Vagina (tissue), 2 donors: ENCODE results near the gene NDUFS7. TPM values are rescaled to one million over a fixed set of nuclear protein-coding genes. Genes with fewer than 3 reads are reported as not detected.
A peak's percentile ranks its signal among the peaks of the same experiment; 100 is the strongest.

ENCODE experiments used
- DNase-seq, 2 donors: peaks; one replicate each; pipeline ENCODE4 v3.0.0-alpha.2; 2017; ENCODE audit errors: extremely low spot score in 2 of 2
- H3K27ac ChIP-seq: fragments of 200-600 bp; sonication (generic); one replicate; pipeline ENCODE4 v1.5.1; 2019
- H3K27me3 ChIP-seq: fragments of 200-600 bp; sonication (generic); one replicate; pipeline ENCODE4 v1.5.1; 2019
- H3K36me3 ChIP-seq, 2 donors: fragments of 200-600 bp; sonication (generic); one replicate each; pipeline ENCODE4 v1.5.1; 2017 to 2019
- H3K4me1 ChIP-seq: fragments of 200-600 bp; sonication (generic); one replicate; pipeline ENCODE4 v1.5.1; 2019
- H3K4me3 ChIP-seq, 2 donors: fragments of 200-600 bp; sonication (generic); 1 replicate in 1 of 2; 2 replicates in 1 of 2; pipeline ENCODE4 v1.5.1; 2016 to 2019
- H3K9me3 ChIP-seq: fragments of 200-600 bp; sonication (generic); one replicate; pipeline ENCODE4 v1.5.1; 2019
- CTCF ChIP-seq, 3 experiments: fragments of 450-650 bp in 2 of 3; fragments of 200-600 bp in 1 of 3; sonication (generic) in 1 of 3; IDR thresholded peaks; one replicate each; pipeline ENCODE4 v1.5.1; 2017 to 2019; ENCODE audit warnings: antibody characterized with exemption in 3 of 3, mild to moderate bottlenecking in 2 of 3, moderate library complexity in 2 of 3
- POLR2A ChIP-seq, 2 donors: fragments of 450-650 bp; IDR thresholded peaks; one replicate each; pipeline ENCODE4 v1.6.1; 2017; ENCODE audit warnings: antibody characterized with exemption in 2 of 2, mild to moderate bottlenecking in 2 of 2, moderate library complexity in 2 of 2
- POLR2AphosphoS5 ChIP-seq, 2 donors: sonication (generic); formaldehyde crosslinking; IDR thresholded peaks; one replicate each; pipeline ENCODE4 v1.9.0; 2017; ENCODE audit warnings: antibody characterized with exemption in 2 of 2, mild to moderate bottlenecking in 2 of 2, low read depth in 1 of 2; ENCODE audit not compliant: insufficient read depth in 1 of 2
- intact Hi-C: fragments of 100-400 bp; cut with DNase I; formaldehyde crosslinking; loops from one replicate; pipeline ENCODE4 v1.15.1; 2023
- total RNA-seq: library from RNA; depleted of rRNA; stranded (reverse); fragments of >200 nt; gene quantifications from one replicate; pipeline ENCODE4 v1.2.3, GENCODE V29; 2016

Gene NDUFS7
- total RNA-seq, 1 donor from 2014 or later, result 141 TPM

DNA sequence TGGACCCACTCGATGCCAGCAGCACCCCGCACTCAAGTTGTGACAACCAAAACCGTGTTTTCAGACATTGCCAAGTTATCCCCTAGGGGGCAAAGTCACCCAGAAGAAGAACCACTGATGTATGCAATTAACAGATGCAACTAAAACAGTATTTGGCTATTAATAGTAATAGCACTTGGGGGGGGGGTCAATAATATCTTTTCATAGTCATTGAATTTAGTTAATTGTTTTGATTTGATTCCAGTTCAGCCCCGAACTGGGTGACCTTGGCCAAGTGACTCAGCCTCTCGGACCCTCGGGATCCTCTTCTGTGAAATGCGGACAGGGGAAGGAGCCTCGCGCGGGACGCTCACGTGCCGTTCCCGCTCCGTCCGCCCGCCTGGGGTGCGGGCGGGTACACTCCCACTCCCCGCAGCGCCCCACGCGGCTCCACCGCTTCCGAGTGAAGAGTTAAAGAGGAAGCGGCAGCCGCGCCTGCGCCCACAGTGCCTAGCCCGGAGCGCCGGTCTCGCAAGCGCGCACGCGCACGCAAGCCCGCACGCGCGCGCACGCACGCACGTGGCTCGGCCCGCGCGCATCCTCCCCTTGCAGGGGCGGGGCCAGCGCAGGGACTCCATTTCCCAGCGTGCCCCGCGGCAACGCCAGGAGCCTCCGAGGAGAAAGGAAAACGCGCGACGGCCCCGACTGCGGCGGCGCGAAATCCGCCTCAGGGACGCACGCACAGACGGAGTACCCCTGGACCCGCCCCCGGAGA, 23.2 kb downstream of the NDUFS7 start:
- H3K4me1 ChIP-seq, result peaks cover 62% of the 10 kb centered on the region
- H3K9me3 ChIP-seq, result no peaks in the 10 kb centered on the region
- H3K27me3 ChIP-seq, result no peaks in the 10 kb centered on the region
- H3K27ac ChIP-seq, result peak overlapping the region; percentile 91
- no peak for TF ChIP-seq POLR2A (IDR thresholded peaks at IDR 0.05)
- TF ChIP-seq POLR2AphosphoS5 (IDR thresholded peaks at IDR 0.05; ENCODE audit: insufficient read depth in 1 of 2, low read depth in 1 of 2), result peak; percentile 68 to 69
- peak in 1 of 3 experiments; percentile 20 for TF ChIP-seq CTCF (IDR thresholded peaks at IDR 0.05)
- DNase-seq, result peak in 1 of 2 donors; percentile 98
- intact Hi-C loops, result no loop called here
- H3K4me3 ChIP-seq, result peak overlapping the region; percentile 53 to 90
- H3K36me3 ChIP-seq, result no peaks in the 10 kb centered on the region

DNA sequence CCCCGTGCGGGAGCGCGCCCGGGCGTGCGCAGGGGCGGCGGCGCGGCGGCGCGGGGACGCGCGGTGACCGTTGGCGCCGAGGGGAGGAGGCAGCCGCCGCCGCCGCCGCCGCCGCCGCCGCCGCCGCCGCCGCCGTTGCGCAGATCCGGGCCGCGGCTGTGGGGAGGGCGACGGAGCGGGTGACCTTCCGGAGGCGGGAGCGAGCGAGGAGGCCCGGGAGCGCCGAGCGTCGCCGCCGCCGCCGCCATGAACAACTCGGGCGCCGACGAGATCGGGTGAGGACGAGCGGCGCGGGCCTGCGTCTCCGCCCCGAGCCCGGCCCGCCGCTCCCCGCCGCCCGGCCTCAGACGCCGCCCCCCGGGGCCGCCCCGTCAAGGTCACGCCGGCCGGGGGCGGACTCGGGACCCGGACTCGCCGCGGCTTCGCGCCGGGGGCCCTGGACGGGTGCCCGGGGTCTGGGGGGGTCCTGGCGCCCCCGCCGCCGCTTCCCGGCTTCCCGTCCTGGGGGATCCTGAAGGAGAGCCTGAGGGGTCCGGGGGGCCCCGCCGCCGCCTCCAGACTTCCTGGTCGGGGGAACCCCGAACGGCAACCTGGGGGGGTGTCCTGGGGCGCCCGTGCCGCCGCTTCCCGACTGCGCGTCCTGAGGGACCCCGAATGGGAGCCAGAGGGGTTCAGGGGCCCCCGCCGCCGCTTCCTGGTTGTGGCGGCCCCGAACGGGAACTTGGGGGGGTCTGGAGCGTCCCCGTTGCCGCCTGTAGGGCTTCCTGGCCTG, 24.0 kb downstream of the NDUFS7 start, which contains the start of gene DAZAP1:
DAZAP1 (plus strand) TSS at position 59 of the 772 bp plus-strand sequence; CDS start at position 247, 188 bp downstream.
- H3K9me3 ChIP-seq, result no peaks in the 10 kb centered on the region
- H3K36me3 ChIP-seq, result no peaks in the 10 kb centered on the region
- no peaks in the 10 kb centered on the region for H3K27me3 ChIP-seq
- intact Hi-C loops, result no loop called here
- H3K27ac ChIP-seq, result peak within 1 kb of the TSS; percentile 91
- H3K4me3 ChIP-seq, result peak within 1 kb of the TSS; percentile 90 to 100
- peaks cover 62% of the 10 kb centered on the region for H3K4me1 ChIP-seq
- TF ChIP-seq POLR2AphosphoS5 (IDR thresholded peaks at IDR 0.05; ENCODE audit: insufficient read depth in 1 of 2, low read depth in 1 of 2), result no peak
- TF ChIP-seq CTCF (IDR thresholded peaks at IDR 0.05), result no peak
- peak in 1 of 2 donors; percentile 26 for TF ChIP-seq POLR2A (IDR thresholded peaks at IDR 0.05)
- no peak for DNase-seq

DNA sequence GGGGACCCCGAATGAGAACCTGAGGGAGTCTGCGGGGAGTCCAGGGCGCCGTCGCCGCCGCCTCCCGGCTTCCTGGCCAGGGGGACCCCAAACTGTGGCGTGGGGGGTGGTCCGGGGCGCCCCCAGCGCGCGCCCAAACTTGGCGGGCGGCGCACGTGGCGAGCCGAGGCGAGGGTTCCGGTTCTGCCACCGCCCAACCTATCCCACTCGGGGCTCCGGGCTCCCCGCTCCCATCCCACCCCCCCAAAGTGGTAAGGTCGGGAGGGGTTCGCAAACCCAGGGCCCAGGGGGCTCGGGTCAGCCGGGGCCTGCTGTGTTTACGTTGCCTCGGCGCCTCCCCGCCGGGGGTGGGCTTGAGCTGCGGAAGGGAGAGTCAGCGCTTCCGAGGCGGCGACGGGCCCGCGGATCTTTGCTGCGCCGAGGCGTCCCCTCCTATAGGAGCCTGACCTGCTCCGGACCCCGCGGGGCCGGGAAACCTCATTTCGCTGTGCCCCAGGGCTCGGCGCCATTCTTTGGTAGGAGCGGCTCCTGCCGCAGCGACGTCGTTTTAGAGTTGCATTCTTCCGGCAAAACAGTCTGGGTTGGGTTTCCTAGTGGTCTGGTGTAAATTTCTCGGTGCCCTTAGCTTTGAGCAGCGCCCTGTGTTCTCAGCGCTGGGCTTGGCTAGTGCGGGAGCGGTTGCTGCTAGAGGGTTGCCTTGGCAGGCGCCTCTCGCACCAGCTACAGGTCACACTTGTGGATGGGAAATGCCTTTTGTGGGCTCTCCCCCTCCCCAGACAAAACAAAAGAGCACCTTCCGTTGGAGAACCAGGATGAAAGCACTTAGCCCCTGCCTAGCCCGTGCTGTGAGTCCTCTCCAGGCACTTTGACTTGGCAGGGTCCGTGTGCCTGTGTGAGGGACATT, 24.8 kb downstream of the NDUFS7 start:
- Histone ChIP-seq H3K27ac (peak overlapping the region; percentile 91), H3K4me1 (peaks cover 63% of the 10 kb centered on the region), H3K9me3 (no peaks in the 10 kb centered on the region), H3K27me3 (no peaks in the 10 kb centered on the region), H3K4me3 (peak overlapping the region; percentile 90 to 100), H3K36me3 (no peaks in the 10 kb centered on the region)
- TF ChIP-seq POLR2AphosphoS5 (IDR thresholded peaks at IDR 0.05; ENCODE audit: insufficient read depth in 1 of 2, low read depth in 1 of 2) (peak in 1 of 2 donors; percentile 43), POLR2A (IDR thresholded peaks at IDR 0.05) (no peak)
- DNase-seq, result no peak
- intact Hi-C loops, result no loop called here

- TF ChIP-seq POLR2AphosphoS5 (IDR thresholded peaks at IDR 0.05; ENCODE audit: insufficient read depth in 1 of 2, low read depth in 1 of 2) (no peak), POLR2A (IDR thresholded peaks at IDR 0.05) (no peak), CTCF (IDR thresholded peaks at IDR 0.05) (no peak)
- H3K27me3 ChIP-seq, result no peaks in the 10 kb centered on the region
- peaks cover 66% of the 10 kb centered on the region for H3K4me1 ChIP-seq
- no peaks in the 10 kb centered on the region for H3K9me3 ChIP-seq
- no peak for DNase-seq
- H3K27ac ChIP-seq, result peak overlapping the region; percentile 91
- intact Hi-C loops, result no loop called here
- no peaks in the 10 kb centered on the region for H3K36me3 ChIP-seq
- H3K4me3 ChIP-seq, result peak overlapping the region; percentile 90 to 100
Observed at GRCh38 chr19:1409204-1410005, 25.7 kb downstream of the NDUFS7 start.
